Hepatocyte (in vitro differentiated cells): Measurements from ENCODE around the gene CA14. TPM values are rescaled to one million over a fixed set of nuclear protein-coding genes. Genes with fewer than 3 reads are reported as not detected.

Source experiments
- DNase-seq: peaks from one replicate; pipeline ENCODE4 v3.0.0-alpha.2; 2016; ENCODE audit warnings: low spot score
- H2AFZ ChIP-seq: fragments of 200-600 bp; sonication (generic); 2 replicates; pipeline ENCODE4 v1.6.0; 2016; ENCODE audit warnings: antibody characterized with exemption, mild to moderate bottlenecking
- H3K27ac ChIP-seq: fragments of 200-600 bp; sonication (generic); 2 replicates; pipeline ENCODE4 v1.5.1; 2016; ENCODE audit warnings: mild to moderate bottlenecking
- H3K27me3 ChIP-seq: fragments of 200-600 bp; sonication (generic); 2 replicates; pipeline ENCODE4 v1.6.1; 2016
- H3K36me3 ChIP-seq: fragments of 200-600 bp; sonication (generic); replicated peaks from 2 replicates; pipeline ENCODE4 v1.5.1; 2016; ENCODE audit warnings: low read depth; ENCODE audit not compliant: insufficient read depth
- H3K4me1 ChIP-seq: fragments of 200-600 bp; sonication (generic); 2 replicates; pipeline ENCODE4 v1.5.1; 2016; ENCODE audit warnings: mild to moderate bottlenecking, moderate library complexity; ENCODE audit not compliant: insufficient read depth
- H3K4me2 ChIP-seq: fragments of 200-600 bp; sonication (generic); 2 replicates; pipeline ENCODE4 v1.6.0; 2016
- H3K4me3 ChIP-seq: fragments of 200-600 bp; sonication (generic); 2 replicates; pipeline ENCODE4 v1.5.1; 2016; ENCODE audit warnings: mild to moderate bottlenecking
- H3K79me2 ChIP-seq: fragments of 200-600 bp; sonication (generic); 2 replicates; pipeline ENCODE4 v1.6.0; 2017; ENCODE audit warnings: mild to moderate bottlenecking
- H3K9me2 ChIP-seq: fragments of 200-600 bp; sonication (generic); replicated peaks from 2 replicates; pipeline ENCODE4 v1.6.0; 2017; ENCODE audit warnings: mild to moderate bottlenecking; ENCODE audit not compliant: insufficient read depth
- H3K9me3 ChIP-seq: fragments of 200-600 bp; sonication (generic); 2 replicates; pipeline ENCODE4 v1.5.1; 2016; ENCODE audit warnings: low read depth, mild to moderate bottlenecking
- H4K20me1 ChIP-seq: fragments of 200-600 bp; sonication (generic); 2 replicates; pipeline ENCODE4 v1.6.0; 2016; ENCODE audit warnings: mild to moderate bottlenecking; ENCODE audit not compliant: insufficient read depth, poor library complexity, severe bottlenecking
- EZH2 ChIP-seq: fragments of 200-600 bp; sonication (generic); IDR thresholded peaks from 2 replicates; pipeline ENCODE4 v1.6.1; 2016; ENCODE audit warnings: antibody characterized with exemption, mild to moderate bottlenecking, borderline replicate concordance
- EZH2phosphoT487 ChIP-seq: fragments of 200-600 bp; sonication (generic); IDR thresholded peaks from one replicate; pipeline ENCODE4 v1.6.1; 2018; ENCODE audit warnings: antibody characterized with exemption, mild to moderate bottlenecking, low read depth, moderate library complexity; ENCODE audit not compliant: unreplicated experiment, severe bottlenecking
- WGBS: methylation state at CpG from one replicate; pipeline ENCODE4 v1.1.6; 2016; ENCODE audit warnings: low lambda C conversion rate; ENCODE audit errors: missing lambda C conversion rate; 5-methylcytosine and 5-hydroxymethylcytosine counted together
- polyA plus RNA-seq: library from polyadenylated mRNA; unstranded; fragments of >200 nt; fragmentation: Nextera tagmentation; extraction: Ambion mirVana; gene quantifications from 2 replicates; pipeline ENCODE4 v1.2.1, GENCODE V29; 2016
- small RNA-seq: library from RNA; depleted of rRNA; stranded (forward); fragments of <200 nt; gene quantifications from one replicate; pipeline ENCODE3, GENCODE V24; 2014
- total RNA-seq: library from RNA; depleted of rRNA; stranded (reverse); fragments of >200 nt; gene quantifications from 2 replicates; pipeline ENCODE4 v1.2.3, GENCODE V29; 2014
- TF ChIP-seq, protein P1 (sequence below): fragments of 200-600 bp; sonication (generic); IDR thresholded peaks from 2 replicates; pipeline ENCODE4 v1.5.1; 2016; ENCODE audit warnings: antibody characterized with exemption, mild to moderate bottlenecking; ENCODE audit not compliant: poor library complexity

Gene CA14
- total and polyA plus RNA-seq, 2 experiments from 2014 or later = 4.6 to 7.3 TPM

DNA sequence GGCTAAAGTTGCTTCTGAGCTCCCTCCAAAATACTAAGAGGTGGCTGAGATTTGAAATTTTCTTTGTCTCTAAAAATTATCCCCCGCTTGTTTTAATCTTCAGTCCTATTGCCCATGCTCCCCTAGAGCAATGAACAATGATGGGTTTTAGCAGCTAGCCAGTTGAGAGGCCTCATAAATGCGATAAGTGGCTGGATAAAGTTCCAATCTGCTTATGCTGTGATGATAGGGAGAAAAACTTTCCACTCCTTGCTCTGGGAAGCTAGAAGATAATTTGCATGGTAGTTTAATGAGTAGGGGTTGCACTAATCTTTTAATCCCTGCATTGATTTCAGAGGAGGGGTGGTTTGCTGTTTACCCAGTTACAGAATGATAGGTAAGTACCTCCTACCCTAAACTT is 54.2 kb downstream of the CA14 start:
- Histone ChIP-seq H4K20me1 (no peaks in the 10 kb centered on the region), H3K4me3 (no peak overlapping the region), H3K27me3 (no peaks in the 10 kb centered on the region), H3K4me2 (no peak overlapping the region), H3K36me3 (no peaks in the 10 kb centered on the region), H3K9me2 (no peaks in the 10 kb centered on the region), H3K79me2 (no peaks in the 10 kb centered on the region), H3K9me3 (no peaks in the 10 kb centered on the region), H3K4me1 (no peaks in the 10 kb centered on the region), H3K27ac (no peak overlapping the region), H2AFZ (no peak overlapping the region)
- TF ChIP-seq EZH2 = no peak
- TF ChIP-seq, protein P1, sequence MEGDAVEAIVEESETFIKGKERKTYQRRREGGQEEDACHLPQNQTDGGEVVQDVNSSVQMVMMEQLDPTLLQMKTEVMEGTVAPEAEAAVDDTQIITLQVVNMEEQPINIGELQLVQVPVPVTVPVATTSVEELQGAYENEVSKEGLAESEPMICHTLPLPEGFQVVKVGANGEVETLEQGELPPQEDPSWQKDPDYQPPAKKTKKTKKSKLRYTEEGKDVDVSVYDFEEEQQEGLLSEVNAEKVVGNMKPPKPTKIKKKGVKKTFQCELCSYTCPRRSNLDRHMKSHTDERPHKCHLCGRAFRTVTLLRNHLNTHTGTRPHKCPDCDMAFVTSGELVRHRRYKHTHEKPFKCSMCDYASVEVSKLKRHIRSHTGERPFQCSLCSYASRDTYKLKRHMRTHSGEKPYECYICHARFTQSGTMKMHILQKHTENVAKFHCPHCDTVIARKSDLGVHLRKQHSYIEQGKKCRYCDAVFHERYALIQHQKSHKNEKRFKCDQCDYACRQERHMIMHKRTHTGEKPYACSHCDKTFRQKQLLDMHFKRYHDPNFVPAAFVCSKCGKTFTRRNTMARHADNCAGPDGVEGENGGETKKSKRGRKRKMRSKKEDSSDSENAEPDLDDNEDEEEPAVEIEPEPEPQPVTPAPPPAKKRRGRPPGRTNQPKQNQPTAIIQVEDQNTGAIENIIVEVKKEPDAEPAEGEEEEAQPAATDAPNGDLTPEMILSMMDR = no peak
- TF ChIP-seq EZH2phosphoT487 = no peak
- WGBS = 88% methylated on average over 2 of the region's 2 CpGs
- DNase-seq = no peak

Small RNA genes lying within 50 kb of the gene (small RNA-seq; reads per million reads assigned to genes)
- gene RN7SL480P (not detected), gene RNU2-17P (0.19 reads per million)

Other genes starting within 250 kb of the CA14 start
- 17.1 and 17.8 TPM in 2 replicates for gene OTUD7B, start 247.0 kb upstream of the CA14 start, total RNA-seq
- gene OTUD7B, start 247.0 kb upstream of the CA14 start, polyA plus RNA-seq = 2.8 and 3.6 TPM in 2 replicates
- gene VPS45, start 190.0 kb upstream of the CA14 start, total RNA-seq = 35.8 and 37.1 TPM in 2 replicates
- 23.8 and 26.7 TPM in 2 replicates for gene VPS45, start 190.0 kb upstream of the CA14 start, polyA plus RNA-seq
- 12.1 and 23.7 TPM in 2 replicates for gene PLEKHO1, start 107.9 kb upstream of the CA14 start, total RNA-seq
- gene PLEKHO1, start 107.9 kb upstream of the CA14 start, polyA plus RNA-seq = 33.0 and 38.2 TPM in 2 replicates
- gene ANP32E, start 21.7 kb upstream of the CA14 start, total RNA-seq = 18.2 and 26.1 TPM in 2 replicates
- gene ANP32E, start 21.7 kb upstream of the CA14 start, polyA plus RNA-seq = 20.0 and 21.5 TPM in 2 replicates
- 145 and 148 TPM in 2 replicates for gene APH1A, start 11.2 kb downstream of the CA14 start, total RNA-seq
- 52.1 and 54.1 TPM in 2 replicates for gene APH1A, start 11.2 kb downstream of the CA14 start, polyA plus RNA-seq
- 11.3 and 15.4 TPM in 2 replicates for gene C1orf54, start 15.0 kb downstream of the CA14 start, total RNA-seq
- 7.2 and 16.5 TPM in 2 replicates for gene C1orf54, start 15.0 kb downstream of the CA14 start, polyA plus RNA-seq
- 1.8 and 3.6 TPM in 2 replicates for gene CIART, start 24.8 kb downstream of the CA14 start, total RNA-seq
- gene CIART, start 24.8 kb downstream of the CA14 start, polyA plus RNA-seq = 4.4 and 7.1 TPM in 2 replicates
- 41.9 and 43.1 TPM in 2 replicates for gene MRPS21, start 36.1 kb downstream of the CA14 start, total RNA-seq
- 82.5 and 88.4 TPM in 2 replicates for gene MRPS21, start 36.1 kb downstream of the CA14 start, polyA plus RNA-seq
- 31.4 and 36.6 TPM in 2 replicates for gene PRPF3, start 63.8 kb downstream of the CA14 start, total RNA-seq
- gene PRPF3, start 63.8 kb downstream of the CA14 start, polyA plus RNA-seq = 36.0 and 39.5 TPM in 2 replicates
- 14.0 and 16.5 TPM in 2 replicates for gene RPRD2, start 106.4 kb downstream of the CA14 start, total RNA-seq
- 15.7 and 18.8 TPM in 2 replicates for gene RPRD2, start 106.4 kb downstream of the CA14 start, polyA plus RNA-seq
- 9.1 and 10.1 TPM in 2 replicates for gene TARS2, start 229.6 kb downstream of the CA14 start, total RNA-seq
- gene TARS2, start 229.6 kb downstream of the CA14 start, polyA plus RNA-seq = 18.2 and 19.2 TPM in 2 replicates